NCI-H345 treated with DMSO at 0.1 percent for 48 hours (cell line): ENCODE results near the gene SLC22A1.
"Not testable (repeated sequence)": the region's sequence is repeated elsewhere in the genome, so short reads cannot be mapped to it uniquely, and the experiment has no call there.

ENCODE experiments used
- DNase-seq: peaks from one replicate; lab custom pipeline; 2025; ENCODE audit not compliant: unreplicated experiment; lab: John Stamatoyannopoulos, UW

The SLC22A1 gene

DNA sequence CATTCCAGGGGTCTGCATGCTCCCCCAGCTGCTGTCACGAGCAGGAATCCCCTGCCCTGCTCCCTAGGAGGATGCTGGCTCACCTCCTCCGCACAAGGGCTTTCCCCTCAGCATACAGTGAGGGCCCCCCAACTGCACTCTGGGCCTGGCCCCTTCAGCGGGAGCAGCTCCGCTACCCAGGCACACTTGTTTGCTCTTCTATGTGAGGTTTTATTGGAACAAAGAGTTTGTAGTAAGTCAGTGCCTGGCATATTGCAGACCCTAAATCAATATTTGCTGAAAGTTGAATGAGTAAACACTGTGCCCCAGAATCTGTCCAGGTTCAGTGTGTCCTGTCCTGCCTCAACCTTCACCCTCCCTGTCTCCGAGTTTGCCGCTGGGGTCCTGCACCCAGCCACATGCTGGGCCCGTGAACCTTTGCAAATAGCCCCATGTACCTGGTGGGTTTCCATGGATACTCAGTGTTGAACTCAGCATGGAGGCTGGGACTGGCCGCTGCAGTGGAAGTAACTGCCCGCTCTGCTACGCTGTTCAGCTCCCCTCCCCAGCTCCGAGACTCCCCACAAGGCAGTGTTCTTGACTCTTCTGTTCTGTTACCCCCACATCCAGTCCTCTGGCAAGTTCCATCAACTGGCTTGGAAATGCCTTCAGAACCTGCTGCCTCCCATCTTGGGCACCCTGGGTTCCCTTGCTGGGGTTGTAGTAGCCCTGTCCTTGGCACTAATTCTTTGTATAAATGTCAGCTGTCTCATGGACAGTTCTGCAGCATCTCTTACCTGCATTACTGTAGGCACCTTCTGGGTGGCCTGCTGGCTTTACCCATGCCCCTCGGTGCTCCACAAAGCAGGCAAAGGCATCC is 15.7 kb downstream of the SLC22A1 start:
- no peak for DNase-seq

DNA sequence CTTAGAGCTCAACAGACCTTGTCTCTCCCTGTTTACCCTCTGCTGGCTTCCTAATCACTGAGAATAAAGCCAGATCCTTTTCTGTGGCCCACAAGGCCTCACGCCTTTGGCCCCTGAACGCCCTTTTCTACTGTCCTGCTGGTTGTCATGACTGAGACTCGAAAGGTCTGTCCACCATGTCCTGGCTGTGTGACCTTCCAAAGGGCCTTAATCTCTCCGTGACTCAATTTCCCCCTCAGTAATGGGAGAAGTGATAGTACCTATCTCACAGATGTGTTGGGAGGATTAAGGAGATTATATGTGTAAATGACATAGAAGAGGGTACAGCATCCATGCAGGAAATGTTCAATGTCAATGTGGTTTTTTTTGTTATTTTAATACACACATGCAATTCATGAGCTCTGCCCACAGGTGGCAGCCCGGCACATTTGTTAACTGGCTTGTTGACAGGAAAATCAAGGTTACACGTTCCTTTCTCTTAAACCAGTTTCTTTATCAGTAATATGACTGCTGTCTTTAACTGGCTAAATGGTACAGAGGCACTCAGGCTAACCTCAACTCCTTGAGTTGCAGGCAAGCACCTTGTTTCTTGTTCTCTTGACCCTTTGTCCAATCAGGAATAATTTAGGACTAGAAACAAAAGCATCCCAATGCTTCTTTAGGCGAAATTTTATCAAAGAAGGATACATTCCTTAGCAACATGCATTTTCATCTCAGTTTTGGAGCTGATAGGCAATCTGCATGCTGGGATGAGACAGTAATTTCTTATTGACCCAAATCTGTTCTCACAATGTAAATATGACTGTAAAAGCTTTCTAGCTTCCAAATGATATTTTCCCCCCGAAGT is 16.6 kb downstream of the SLC22A1 start:
- DNase-seq: peak; percentile 1

DNA sequence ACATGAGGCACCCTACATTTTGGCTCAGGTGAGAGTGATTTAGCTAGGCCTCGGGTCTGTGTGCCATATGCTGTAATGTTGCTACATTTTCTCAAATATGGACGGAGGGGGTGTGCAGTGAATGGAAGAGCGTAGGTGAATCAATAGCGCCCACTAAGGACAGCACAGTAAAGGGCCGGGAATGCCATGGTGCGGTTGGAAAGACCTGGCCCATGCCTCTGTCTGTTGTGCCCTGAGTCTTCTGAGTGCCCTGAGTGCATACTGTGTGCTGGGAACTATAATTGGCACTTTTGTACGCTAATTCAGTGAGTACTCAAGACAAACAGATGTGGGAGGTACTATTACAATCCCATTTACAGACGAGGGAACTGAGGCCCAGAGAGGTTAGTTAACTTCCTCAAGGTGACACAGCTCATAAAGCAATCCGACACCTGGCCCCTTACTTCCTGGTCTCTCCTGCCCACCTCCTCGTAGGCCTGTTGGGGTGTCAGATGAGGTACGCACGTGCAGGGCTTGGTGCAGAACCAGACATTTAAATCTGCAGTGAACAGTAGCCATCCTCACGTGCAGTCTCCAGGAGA is 17.3 kb downstream of the SLC22A1 start:
- no peak for DNase-seq

DNA sequence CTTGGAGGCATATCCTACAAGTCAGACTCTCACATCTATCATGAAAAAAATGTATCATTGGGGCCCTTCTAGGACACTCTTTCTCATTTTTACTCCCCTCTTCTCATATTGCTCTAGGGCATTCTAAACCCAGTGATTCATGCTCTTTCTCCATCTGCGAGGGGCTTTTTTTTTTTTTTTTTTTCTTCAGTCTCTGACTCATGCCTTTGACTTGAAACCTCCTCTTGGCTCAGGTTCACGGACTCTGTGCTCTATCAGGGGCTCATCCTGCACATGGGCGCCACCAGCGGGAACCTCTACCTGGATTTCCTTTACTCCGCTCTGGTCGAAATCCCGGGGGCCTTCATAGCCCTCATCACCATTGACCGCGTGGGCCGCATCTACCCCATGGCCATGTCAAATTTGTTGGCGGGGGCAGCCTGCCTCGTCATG is 17.8 kb downstream of the SLC22A1 start:
- no peak for DNase-seq

DNA sequence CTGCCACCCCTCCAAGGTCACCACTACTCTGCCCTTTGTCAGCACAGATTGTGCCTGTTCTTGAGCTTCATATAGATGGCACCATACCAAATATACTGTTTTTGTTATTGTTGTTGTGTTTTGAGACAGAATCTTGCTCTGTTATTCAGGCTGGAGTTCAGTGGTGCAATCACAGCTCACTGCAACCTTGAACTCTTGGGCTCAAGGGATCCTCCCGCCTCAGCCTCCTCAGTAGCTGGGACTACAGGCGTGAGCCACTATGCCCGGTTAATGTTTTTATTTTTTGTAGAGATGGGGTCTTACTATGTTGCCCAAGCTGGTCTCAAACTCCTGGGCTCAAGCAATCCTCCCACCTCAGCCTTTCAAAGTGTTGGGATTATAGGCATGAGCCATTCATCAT is 18.9 kb downstream of the SLC22A1 start:
- not testable (repeated sequence) for DNase-seq

DNA sequence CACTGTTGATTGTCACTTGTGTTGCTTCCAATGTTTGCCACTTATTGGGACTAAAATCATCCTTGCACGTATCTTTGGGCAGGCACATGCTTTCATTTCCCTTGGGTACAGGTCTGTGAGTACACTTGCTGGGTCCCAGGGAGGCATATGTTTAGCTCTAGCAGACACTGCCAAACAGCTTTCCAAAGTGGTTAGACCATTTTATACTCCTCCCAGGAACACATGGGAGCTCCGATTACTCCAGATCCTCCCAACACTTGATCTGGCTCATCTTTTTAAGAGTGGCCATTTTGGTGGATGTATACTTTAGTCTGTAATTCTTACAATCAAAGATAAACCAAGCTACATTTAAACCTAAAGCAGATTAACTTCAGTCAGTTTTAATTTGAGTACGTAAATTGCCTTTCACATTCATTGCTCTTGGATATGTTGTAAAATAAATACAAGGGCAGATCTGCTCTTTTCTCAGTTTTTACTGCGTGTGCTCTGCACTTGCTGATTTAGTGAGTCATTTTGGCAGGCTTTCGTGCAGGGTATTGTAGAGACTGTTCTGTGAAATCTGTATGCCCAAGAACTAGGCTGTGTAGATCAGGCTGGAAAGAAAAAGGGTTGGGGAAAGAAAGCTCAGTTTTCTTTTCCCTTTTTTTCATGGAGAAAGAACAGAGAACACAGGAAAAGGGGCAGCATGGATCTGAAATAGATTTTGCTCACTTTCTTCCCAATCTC is 19.5 kb downstream of the SLC22A1 start:
- DNase-seq: no peak

DNA sequence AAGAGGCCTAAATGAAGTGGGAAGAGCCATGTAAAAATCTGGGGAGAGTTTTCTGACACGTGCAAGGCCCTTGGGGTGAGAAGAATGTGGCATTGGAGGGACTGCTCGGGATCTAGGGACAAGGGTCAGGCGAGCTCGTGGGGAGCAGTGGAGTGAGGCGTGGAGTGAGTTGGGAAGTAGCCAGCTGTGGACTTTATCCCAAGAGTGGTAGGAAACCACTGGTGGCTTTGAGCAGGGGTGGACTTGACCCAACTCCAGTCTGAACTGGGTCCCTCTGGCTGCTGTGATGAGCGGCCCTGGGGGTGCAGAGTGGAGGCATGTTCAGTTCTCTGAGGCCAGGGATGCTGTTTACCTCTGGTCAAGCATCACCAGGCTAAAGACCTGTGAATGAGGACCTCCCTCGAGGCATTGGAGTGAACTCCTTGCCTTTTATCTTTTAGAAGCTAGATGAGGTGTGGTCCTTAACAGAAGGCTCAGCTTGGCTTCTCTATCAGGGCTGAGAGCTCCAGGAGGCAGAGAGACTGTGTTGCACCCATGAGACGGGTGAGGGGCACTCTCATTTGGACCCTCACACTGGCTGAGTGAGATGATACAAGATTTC is 20.6 kb downstream of the SLC22A1 start:
- no peak for DNase-seq

DNA sequence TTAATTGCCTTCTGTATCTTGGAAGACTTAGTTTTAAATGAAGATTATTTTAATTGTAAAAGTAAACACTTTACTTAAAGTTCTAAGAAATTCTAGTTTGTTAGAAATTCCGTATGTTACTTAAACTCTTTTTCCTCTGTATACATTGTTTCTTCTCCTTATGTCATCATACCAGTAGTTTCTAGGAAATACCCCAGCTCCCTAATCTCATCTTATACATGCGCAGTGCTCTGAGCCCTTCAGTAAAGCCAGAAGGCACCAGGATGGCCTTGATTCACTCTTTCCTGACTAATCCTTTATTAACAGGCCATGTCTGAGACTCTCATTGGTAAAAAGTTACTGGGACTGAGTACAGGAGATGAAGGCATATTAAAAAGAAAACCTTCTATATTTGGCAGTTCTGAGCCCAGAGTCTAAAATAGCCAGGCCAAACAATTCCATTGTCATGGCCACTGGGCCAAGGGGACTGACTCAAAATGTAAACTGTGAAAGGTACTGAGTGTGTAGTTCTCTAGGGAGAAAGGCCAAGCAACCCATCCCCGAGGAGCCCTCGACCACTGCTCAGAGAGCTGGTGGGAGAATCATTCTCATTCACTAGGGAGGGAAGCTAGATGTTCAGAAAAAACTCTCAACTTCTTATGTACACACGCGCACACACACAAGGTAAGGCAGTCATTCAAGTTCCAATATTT is 25.0 kb downstream of the SLC22A1 start:
- no peak for DNase-seq

DNA sequence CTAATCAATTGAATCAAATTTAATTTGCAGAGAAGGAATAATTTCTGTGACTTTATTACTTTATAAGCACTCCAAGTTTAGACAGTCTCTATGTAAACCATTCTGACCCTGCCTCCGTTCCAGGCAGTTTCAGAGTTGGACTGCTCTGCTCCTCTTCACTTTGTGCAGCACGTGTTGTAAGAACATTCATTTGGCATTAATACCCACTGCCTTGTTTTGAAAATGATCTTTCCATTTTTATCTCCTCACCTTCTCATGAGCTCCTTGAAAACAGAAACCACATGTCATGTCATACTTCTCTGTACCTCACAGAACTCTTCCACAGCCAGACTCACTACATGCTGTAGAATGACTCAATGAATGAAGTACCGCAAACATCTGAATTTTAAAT is 25.5 kb downstream of the SLC22A1 start:
- no peak for DNase-seq

DNA sequence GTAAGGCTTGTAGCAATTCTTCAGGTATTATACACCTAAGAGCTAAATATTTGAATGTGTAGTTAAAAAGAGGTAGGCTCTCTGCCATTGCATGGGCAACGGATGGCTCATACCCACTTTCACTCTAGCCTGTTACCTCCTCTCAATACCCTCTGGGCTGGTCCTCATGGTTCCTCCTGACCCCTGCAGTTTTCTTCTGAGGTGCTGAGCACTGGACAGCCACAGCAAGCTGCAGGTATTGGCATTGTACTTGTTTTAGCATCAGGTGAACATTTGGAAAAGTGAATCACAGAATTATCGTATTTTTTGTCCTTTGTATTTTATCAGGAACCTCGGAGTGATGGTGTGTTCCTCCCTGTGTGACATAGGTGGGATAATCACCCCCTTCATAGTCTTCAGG is 32.9 kb downstream of the SLC22A1 start:
- DNase-seq: no peak

DNA sequence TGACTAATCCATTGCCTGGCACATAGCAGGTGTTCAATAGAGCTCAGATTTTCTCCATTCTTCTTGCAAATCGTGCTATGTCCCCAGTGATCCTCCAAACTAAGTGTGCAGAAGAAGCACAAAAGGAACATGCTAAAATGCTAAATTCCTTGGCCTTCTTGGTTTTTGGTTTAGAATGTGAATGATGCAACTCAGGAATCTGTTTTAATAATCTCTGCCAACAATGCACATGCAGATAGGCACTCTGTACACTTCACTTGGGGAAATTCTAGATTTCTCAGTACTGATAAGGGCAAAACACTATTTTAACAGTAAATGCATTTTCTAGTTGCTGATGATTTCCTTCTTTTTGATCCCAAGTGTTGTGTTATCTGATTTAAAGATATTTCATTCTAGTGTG is 35.2 kb downstream of the SLC22A1 start:
- no peak for DNase-seq

DNA sequence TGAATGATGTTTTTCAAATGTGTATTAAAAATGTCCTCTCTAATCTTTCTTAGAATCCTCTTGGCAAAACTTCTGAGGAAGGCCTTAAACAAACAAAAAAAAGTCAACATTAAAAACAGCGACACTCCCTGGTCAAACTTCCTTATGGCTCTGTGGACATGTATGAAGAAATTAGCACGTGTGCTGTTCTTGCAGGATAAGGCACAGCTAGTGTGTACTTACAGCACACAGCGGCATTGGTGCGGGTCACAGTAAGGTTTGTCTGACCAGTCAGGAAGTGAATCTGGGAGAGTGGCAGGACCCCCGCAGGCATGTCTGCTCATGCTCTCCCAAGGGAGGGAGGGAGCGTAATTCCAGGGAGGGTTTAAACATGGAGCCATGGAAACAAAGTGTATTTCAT is 38.8 kb downstream of the SLC22A1 start:
- DNase-seq: no peak

DNA sequence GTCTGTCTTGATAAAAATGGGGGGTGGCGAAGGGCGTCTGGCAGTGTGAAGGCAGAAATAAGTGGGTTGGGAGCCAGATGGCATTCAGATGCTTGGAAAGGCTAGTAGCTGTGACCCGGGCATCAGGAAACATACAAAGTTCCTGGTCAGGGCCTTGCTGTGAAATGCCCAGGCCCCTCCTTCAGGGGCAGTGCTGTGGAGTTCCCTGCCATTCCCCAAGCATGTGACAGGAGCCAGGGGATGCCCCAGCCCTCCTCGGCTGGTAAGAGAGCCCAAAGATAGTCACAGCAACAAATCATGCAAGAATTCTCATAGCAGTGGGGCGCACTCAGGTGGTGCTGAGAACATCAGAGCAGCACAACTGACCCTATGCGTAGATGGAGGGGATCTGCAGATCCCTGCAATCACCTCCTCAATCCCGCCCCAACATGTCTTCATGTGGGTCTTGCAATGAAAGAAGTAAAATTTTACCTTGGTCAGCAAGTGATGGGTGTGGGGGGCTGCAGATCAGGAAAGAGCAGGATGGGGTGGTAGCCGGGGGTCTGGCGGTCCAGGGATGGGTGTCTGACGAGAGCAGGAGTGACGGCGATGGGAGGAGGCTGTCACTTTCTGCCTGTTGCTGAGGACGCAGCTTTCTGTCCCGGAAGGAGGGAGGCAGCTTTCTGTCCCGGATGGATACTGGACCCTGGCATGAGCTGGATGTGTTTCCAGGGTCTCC is 39.5 kb downstream of the SLC22A1 start:
- DNase-seq: no peak

DNA sequence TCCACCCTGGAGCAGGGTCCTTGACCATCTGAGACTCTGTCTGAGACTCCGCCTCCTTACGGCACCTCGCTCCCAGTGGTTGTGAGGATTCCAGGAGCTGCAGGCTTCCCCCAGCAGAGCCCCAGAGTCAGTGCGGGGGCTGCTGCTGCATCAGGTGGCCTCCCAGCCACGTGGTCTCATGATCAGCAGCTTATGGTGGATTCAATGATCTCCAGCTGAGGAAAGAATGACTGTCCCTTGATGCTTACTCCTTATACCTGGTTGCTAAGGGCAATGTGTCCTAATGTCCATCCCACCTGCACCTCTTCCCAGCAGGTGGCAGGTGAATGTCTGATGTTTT is 40.0 kb downstream of the SLC22A1 start:
- DNase-seq: no peak

DNA sequence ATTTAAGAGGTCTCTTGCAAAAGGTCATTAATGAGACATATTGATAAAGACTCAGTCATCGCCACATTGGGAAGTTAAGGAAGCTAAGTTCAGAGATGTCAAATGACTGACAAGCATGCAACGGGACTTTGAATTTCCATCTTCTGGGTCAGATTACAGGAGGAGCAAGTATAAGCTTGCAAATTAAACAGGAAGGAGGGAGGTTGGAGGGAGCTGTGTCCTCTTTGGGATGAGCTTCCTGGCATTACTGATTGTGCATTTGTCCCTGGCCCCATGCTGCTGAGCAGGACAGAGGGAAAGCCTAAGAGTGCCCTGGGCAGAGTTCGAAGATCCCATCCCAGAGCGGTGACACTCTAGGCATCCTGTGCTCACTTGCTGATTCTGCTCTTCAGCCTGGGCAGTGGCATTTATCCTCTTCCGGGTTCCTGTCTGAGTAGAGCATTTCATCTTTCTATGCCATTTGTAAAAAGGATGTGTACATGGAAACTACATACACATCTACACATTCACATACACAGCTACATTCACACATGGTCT is 40.5 kb downstream of the SLC22A1 start:
- DNase-seq: no peak

DNA sequence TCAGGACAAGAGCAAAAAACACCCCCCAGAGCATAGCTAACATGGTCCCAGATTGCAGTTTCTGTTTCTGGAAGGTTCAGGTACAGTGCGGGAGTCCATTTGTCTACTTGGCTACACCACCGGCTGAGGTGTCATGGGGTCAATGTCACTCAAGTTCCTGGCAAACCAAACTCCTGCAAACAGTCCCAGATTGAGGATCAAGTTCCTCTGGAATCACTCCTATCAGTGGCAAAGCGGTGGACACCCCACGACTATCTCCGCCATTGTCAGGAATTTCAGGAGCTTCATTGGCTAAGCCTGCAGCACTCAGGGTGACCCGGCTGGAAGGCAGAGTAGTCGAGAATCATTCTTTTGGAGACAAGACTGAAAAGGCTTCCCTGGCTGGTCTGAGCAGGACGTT is 41.8 kb downstream of the SLC22A1 start:
- DNase-seq: no peak

DNA sequence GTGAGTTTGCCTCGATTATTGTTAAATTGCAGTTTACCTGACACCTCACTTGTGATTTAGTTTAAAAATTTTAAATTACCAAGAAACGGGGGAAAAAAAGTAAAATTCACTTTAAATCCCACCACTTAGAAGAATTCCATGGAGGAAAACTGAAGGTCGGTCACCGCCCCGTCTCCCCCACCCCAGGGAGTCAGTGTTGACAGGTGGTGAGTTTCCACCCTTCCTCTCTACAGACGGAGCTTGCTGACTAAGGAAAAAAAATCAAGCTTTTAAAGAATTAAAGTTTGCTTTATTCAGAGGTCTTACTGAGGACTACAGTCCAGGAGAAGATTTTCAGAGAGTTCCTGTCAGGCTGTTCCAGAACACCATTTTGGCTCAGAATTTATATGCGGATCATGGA is 42.3 kb downstream of the SLC22A1 start:
- DNase-seq: no peak

DNA sequence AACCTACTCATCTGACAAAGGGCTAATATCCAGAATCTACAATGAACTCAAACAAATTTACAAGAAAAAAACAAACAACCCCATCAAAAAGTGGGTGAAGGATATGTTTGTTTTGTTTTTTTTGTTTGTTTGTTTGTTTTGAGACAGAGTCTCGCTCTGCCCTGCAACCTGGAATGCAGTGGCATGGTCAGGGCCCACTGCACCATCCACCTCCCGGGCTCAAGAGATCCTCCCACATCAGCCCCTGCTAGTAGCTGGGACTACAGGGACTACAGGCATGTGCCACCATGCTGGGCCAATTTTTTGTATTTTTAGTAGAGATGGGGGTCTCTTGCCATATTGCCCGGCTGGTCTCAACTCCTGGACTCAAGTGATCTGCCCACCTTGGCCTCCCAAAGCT is 44.3 kb downstream of the SLC22A1 start:
- DNase-seq: not testable (repeated sequence)

DNA sequence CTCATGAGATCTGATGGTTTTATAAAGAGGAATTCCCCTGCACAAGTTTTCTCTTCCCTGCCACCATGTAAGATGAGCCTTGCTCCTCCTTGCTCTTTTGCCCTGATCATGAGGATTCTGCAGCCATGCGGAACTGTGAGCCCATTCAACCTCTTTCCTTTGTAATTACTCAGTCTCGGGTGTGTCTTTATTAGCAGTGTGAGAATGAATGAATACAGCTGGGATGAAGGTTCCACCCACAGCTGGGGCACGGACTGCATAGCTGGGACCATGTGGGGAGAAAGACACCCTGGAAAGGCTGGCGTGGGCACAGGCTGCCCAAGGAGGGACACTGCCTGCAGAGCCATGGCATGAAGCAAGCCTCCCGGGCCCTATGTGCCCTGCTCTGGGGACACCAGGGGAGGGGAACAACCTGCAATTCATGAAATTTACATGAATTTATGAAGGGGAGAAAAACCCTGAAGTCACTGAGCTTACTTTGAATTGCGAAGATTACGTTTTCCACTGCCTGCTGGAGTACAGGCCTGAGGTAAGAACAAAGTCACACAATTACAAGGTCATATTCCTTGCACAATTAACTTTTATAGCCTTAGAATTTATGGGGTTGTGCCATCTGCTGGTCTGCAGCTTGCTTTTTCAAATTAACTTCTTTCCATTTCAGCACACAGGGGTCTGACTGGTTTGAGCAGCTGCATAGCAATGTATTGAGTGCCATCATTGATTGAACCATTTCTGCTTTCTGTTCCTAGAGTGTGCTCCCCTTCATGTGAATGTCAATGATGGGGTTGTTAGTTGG is 46.2 kb downstream of the SLC22A1 start:
- no peak for DNase-seq
